KOPT-K1 (cell line): Measurements from ENCODE around the gene POMC.

Experiments
- H3K27ac ChIP-seq: fragments of 200-600 bp; sonication (generic); 2 replicates; pipeline ENCODE4 v1.5.1; 2016; ENCODE audit warnings: antibody characterized with exemption, mild to moderate bottlenecking, low read depth, low read length; ENCODE audit not compliant: poor library complexity, severe bottlenecking
- H3K36me3 ChIP-seq: fragments of 200-600 bp; sonication (generic); 2 replicates; pipeline ENCODE4 v1.5.1; 2017; ENCODE audit warnings: antibody characterized with exemption, mild to moderate bottlenecking, low read length, moderate library complexity; ENCODE audit not compliant: insufficient read depth
- H3K9me3 ChIP-seq: fragments of 200-600 bp; sonication (generic); 2 replicates; pipeline ENCODE4 v1.5.1; 2017; ENCODE audit warnings: antibody characterized with exemption, low read length, mild to moderate bottlenecking; ENCODE audit not compliant: insufficient read depth, poor library complexity, severe bottlenecking

Gene POMC

DNA sequence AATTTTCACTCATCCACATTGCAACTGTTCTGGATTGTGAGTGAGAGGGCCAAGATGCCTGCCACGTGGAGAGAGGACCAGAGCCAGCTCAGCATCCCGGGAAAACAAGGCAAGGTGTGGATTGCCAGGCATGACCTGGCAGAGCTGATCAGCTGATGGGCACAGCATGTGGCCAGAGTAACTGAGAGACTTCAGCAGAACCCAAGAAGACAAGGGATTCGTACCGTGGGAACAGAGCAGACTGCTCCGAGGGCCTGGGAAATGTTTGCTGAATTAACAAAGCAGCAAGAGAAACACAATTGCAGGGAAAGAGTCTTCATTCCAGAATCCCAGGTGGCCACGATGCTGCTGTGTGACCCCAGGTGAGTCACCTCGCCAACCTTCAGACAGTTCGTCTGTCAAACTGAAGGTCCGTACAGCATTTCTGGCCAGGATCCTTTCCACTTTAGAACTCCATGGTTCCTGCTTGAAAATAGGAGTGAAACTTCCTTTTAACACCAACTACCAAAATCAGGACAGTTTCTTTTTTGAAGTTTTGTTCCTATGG is 26.3 kb upstream of the POMC start:
- H3K27ac ChIP-seq: no peak overlapping the region
- H3K9me3 ChIP-seq: no peaks in the 10 kb centered on the region
- no peaks in the 10 kb centered on the region for H3K36me3 ChIP-seq

DNA sequence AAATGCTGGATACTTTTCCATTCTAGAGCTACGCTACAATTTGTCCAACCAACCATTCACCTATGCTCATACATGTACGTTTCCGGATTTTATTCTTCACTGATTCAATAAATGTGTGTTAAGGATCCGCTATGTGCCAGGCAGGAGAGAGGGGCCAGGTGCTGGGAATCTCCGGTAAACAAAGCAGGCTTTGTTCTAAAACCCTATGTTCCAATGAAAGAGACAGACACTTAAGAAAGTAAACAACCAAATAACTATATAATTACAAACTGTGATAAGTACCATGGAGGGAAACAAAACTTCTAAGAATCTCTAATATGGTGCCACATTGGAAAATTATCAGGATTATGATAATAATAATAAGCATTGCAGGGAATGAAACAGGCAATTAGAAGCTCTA is 22.2 kb upstream of the POMC start:
- Histone ChIP-seq H3K36me3 (no peaks in the 10 kb centered on the region), H3K9me3 (no peaks in the 10 kb centered on the region), H3K27ac (no peak overlapping the region)

- Histone ChIP-seq H3K27ac (no peak overlapping the region), H3K36me3 (no peaks in the 10 kb centered on the region), H3K9me3 (no peaks in the 10 kb centered on the region)
Measured at GRCh38 chr2:25188405-25188804, 20.0 kb upstream of the POMC start.

GRCh38 chr2:25187729-25188350 is 19.5 kb upstream of the POMC start:
- no peak overlapping the region for H3K27ac ChIP-seq
- H3K9me3 ChIP-seq: no peaks in the 10 kb centered on the region

DNA sequence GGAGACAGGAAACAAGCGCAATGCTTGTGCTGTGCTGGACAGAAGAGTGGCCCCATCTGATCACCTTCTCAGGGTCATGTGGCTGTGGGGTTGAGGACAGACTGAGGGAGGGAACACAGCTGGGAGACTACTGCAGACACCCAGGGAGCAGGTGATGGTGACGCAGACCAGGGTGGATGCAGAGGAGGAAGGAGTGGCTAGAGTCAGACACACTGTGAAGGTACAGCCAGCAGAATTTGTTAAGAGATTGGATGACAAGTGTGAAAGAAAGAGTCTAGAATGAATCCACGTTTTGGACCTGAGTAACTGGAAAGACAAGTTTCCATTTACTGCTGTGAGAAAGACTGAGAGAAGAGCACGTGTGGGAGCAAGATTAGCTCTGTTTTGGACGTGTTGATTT is 15.9 kb upstream of the POMC start:
- Histone ChIP-seq H3K36me3 (no peaks in the 10 kb centered on the region), H3K27ac (no peak overlapping the region), H3K9me3 (no peaks in the 10 kb centered on the region)

More at GRCh38 chr2:25187729-25188350, 19.5 kb upstream of the POMC start:
- no peaks in the 10 kb centered on the region for H3K36me3 ChIP-seq

DNA sequence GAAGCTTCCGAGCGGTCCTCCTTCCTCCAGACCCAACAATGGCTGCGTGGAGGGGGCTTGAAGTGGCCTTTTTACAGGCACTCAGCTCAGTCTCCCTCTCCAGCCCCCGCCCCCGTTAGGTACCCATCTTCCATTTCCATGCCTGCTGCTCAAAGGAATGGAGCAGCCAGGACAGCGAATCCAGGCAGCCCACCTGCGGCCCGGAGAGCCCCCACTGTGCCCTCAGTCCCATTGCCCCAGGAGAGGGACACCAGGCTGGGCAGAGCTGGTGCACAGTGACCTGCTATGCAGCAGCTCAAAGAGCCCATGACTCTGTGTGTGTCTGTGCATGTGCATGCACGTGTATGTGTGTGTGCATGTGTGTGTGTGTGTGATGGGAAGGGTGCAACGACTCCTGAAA is 10.6 kb upstream of the POMC start:
- no peaks in the 10 kb centered on the region for H3K36me3 ChIP-seq
- no peaks in the 10 kb centered on the region for H3K9me3 ChIP-seq
- no peak overlapping the region for H3K27ac ChIP-seq

DNA sequence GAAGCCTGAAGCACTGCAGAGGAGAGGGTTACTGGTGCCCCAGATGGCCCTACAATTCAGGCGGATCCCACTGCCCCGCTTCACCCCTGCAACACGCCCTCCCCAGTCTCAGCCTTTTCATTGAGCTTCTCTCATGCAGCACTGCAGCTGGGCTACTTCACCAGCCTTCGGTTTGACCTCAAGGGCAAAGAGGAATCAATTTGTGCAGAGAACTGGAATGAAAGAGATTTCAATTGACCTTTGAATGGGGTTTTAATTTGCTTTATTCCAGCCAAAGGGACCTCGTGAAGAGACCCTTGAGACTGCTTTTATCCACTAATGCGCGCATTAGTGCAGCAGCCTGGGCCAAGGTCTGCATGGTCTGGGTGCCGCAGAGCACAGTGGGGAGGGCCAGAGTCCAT is 8.8 kb upstream of the POMC start:
- no peaks in the 10 kb centered on the region for H3K36me3 ChIP-seq
- H3K27ac ChIP-seq: no peak overlapping the region
- no peaks in the 10 kb centered on the region for H3K9me3 ChIP-seq

- H3K36me3 ChIP-seq: no peaks in the 10 kb centered on the region
- no peaks in the 10 kb centered on the region for H3K9me3 ChIP-seq
- no peak overlapping the region for H3K27ac ChIP-seq
Measured at GRCh38 chr2:25176541-25177181, 8.3 kb upstream of the POMC start.

- Histone ChIP-seq H3K9me3 (no peaks in the 10 kb centered on the region), H3K36me3 (no peaks in the 10 kb centered on the region), H3K27ac (no peak overlapping the region)
Measured at GRCh38 chr2:25176138-25176537, 7.8 kb upstream of the POMC start.

DNA sequence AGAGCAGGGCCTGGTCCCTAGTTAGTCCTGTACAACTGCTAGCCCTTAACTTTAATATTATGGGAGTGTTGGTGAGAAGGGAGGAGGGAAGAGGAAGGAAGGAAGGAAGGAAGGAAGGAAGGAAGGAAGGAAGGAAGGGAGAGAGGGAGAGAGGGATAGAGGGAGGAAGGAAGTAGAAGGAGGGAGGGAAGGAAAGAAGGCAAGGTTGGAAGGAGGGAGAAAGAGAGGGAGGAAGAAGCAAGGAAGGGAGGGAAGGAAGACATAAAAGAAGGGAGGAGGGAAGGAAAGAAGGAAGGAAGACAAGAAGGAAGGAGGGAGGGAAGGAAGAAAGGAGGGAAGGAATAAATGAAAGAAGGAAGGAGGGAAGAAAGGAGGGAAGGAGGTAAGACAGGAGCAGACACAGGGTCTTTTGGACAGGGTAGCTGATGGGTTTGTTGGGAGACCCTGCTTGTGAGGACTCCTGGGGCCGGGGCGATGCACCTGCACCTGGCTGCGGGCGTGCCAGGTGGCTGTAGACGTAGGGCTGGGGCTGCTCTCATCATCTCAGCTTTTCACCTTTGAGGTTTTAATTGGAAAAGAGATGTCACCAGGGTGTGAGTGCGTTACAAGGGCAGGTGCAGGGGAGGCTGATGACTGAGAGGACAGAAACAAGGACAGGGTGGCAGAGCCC is 5.9 kb upstream of the POMC start:
- Histone ChIP-seq H3K36me3 (no peaks in the 10 kb centered on the region), H3K27ac (no peak overlapping the region), H3K9me3 (no peaks in the 10 kb centered on the region)

DNA sequence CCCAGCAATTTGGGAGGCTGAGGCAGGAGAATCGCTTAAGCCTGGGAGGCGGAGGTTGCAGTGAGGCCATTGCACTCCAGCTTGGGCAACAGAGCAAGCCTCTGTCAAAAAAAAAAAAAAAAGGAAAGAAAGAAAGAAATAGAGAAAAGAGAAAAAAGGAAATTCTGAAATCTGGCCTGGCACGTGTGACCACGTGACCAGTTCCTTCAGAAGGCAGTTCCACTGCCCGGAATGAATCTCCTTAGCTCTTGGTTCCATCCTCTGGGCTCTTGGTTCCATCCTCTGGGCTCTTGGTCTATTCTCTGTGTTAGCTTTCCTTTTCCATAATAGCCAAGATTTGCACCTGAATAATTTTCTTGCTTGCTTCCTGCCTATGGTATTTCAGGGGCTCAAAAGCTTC is 5.3 kb upstream of the POMC start:
- Histone ChIP-seq H3K36me3 (no peaks in the 10 kb centered on the region), H3K9me3 (no peaks in the 10 kb centered on the region), H3K27ac (no peak overlapping the region)

GRCh38 chr2:25170888-25171287 is 2.5 kb upstream of the POMC start:
- H3K36me3 ChIP-seq: no peaks in the 10 kb centered on the region
- H3K27ac ChIP-seq: no peak overlapping the region
- H3K9me3 ChIP-seq: no peaks in the 10 kb centered on the region

- Histone ChIP-seq H3K27ac (no peak overlapping the region), H3K9me3 (no peaks in the 10 kb centered on the region), H3K36me3 (no peaks in the 10 kb centered on the region)
Measured at GRCh38 chr2:25169073-25169470, 692 bp upstream of the POMC start.

DNA sequence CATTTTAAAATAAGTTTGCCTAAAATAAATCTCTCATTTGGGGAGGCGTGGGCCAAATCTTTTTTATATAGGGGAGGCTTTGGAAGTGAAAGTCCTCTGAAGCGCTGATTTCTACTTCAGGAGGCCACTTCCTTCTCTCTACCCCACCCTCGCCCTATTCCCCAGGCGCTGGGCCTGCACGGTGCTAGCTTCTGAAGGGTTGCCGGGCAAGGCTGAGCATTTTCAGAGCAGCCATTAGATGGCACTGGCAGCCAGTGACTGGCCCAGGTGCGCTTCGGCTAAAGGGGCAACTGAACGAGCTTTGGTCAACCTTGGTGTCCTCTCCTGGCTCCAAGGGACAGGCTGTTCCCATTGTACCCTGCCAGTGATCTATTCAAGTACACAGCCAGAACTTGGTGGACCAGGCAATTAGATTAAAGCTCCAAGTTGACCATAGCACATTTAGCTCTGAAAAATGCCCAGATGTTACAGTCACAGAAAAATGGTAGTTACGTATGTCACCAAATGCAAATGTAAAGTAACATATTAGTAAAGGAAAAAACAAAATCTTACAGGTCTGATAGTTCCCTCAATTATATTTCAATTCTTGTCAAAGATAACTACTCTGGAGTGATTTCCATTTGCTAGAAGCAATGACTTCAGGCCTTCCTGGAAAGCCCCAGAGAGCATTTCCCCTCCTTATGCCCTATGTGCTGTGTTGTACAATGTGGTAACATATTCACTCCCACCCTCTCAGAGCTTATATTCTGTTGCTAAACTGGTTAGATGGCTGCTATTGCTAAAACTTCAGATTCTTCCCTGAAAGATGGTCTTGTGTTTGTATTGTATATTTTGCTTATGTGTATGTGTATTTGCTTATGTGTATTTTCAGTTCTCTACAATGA is 2.1 kb downstream of the POMC start:
- no peak overlapping the region for H3K27ac ChIP-seq
- no peaks in the 10 kb centered on the region for H3K36me3 ChIP-seq
- no peaks in the 10 kb centered on the region for H3K9me3 ChIP-seq

DNA sequence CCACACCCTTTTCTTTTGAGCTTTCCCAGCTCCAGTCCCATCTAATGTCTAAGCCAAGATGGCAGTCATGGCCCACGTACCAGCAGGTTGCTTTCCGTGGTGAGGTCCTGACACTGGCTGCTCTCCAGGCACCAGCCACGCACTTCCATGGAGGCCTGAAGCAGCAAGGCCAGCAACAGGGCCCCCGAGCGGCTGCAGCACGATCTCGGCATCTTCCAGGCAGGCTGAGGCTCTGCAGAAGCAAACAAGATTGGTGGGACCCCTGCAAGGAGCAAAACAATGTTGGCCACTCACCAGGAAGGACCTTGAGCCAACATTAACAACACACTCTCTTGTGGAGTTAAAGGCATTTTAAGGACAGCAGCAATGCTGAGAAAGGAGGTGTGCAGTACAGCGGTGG is 3.8 kb downstream of the POMC start:
- Histone ChIP-seq H3K36me3 (no peaks in the 10 kb centered on the region), H3K9me3 (no peaks in the 10 kb centered on the region), H3K27ac (no peak overlapping the region)
